IPS-11a (cell line): ENCODE measurements around the gene FOXO6.
A peak's percentile ranks its signal among the peaks of the same experiment; 100 is the strongest.

ENCODE experiments used
- H3K4me3 ChIP-seq: one replicate; pipeline ENCODE4 v1.5.1; 2013; ENCODE audit warnings: low read depth, low read length, control low read depth

Gene FOXO6

GRCh38 chr1:41380979-41381691, 19.9 kb downstream of the FOXO6 start:
- peak overlapping the region; percentile 34 for H3K4me3 ChIP-seq

- H3K4me3 ChIP-seq, result peak overlapping the region; percentile 39
Measured at GRCh38 chr1:41381692-41382479, 20.7 kb downstream of the FOXO6 start.

GRCh38 chr1:41382480-41383090, 21.4 kb downstream of the FOXO6 start:
- peak overlapping the region; percentile 39 for H3K4me3 ChIP-seq

GRCh38 chr1:41383094-41383852, 22.0 kb downstream of the FOXO6 start:
- H3K4me3 ChIP-seq, result peak overlapping the region; percentile 41

GRCh38 chr1:41384579-41384978, 23.3 kb downstream of the FOXO6 start:
- H3K4me3 ChIP-seq, result no peak overlapping the region

- no peak overlapping the region for H3K4me3 ChIP-seq
Measured at GRCh38 chr1:41385398-41386195, 24.4 kb downstream of the FOXO6 start.

GRCh38 chr1:41386196-41386663, 25.0 kb downstream of the FOXO6 start:
- no peak overlapping the region for H3K4me3 ChIP-seq

GRCh38 chr1:41387667-41388091, 26.4 kb downstream of the FOXO6 start:
- no peak overlapping the region for H3K4me3 ChIP-seq

GRCh38 chr1:41388510-41388909, 27.3 kb downstream of the FOXO6 start:
- H3K4me3 ChIP-seq, result no peak overlapping the region

- no peak overlapping the region for H3K4me3 ChIP-seq
Measured at GRCh38 chr1:41389009-41389408, 27.8 kb downstream of the FOXO6 start.

- no peak overlapping the region for H3K4me3 ChIP-seq
Measured at GRCh38 chr1:41390166-41390565, 28.9 kb downstream of the FOXO6 start.

- no peak overlapping the region for H3K4me3 ChIP-seq
Measured at GRCh38 chr1:41390573-41390972, 29.3 kb downstream of the FOXO6 start.

- no peak overlapping the region for H3K4me3 ChIP-seq
Measured at GRCh38 chr1:41391834-41392527, 30.7 kb downstream of the FOXO6 start.

- no peak overlapping the region for H3K4me3 ChIP-seq
Measured at GRCh38 chr1:41392528-41392924, 31.3 kb downstream of the FOXO6 start.

GRCh38 chr1:41393716-41394368, 32.6 kb downstream of the FOXO6 start:
- no peak overlapping the region for H3K4me3 ChIP-seq

GRCh38 chr1:41394369-41394744, 33.1 kb downstream of the FOXO6 start:
- H3K4me3 ChIP-seq, result no peak overlapping the region

- peak overlapping the region; percentile 4 for H3K4me3 ChIP-seq
Measured at GRCh38 chr1:41394959-41395956, 34.0 kb downstream of the FOXO6 start.

GRCh38 chr1:41396084-41396483, 34.9 kb downstream of the FOXO6 start:
- no peak overlapping the region for H3K4me3 ChIP-seq
